Mammary epithelial cell (primary cell): ENCODE data around the gene TNN.

Source experiments
- EZH2 ChIP-seq: IDR thresholded peaks from 2 replicates; pipeline ENCODE4 v1.6.1; 2012; ENCODE audit warnings: low read length, inconsistent platforms, borderline replicate concordance
- TF ChIP-seq, protein P1 (sequence below), 2 donors: IDR thresholded peaks in 1 of 2; conservative IDR thresholded peaks in 1 of 2; 2 replicates each; pipeline ENCODE4 v1.5.1; 2011 to 2012; ENCODE audit warnings: inconsistent platforms in 2 of 2, low read length in 2 of 2, mild to moderate bottlenecking in 2 of 2, control low read depth in 1 of 2, low read depth in 1 of 2; ENCODE audit not compliant: insufficient read depth in 1 of 2; ENCODE audit errors: extremely low read depth in 1 of 2

GRCh38 chr1:175073633-175074032, 6.0 kb downstream of the TNN start:
- TF ChIP-seq, protein P1, sequence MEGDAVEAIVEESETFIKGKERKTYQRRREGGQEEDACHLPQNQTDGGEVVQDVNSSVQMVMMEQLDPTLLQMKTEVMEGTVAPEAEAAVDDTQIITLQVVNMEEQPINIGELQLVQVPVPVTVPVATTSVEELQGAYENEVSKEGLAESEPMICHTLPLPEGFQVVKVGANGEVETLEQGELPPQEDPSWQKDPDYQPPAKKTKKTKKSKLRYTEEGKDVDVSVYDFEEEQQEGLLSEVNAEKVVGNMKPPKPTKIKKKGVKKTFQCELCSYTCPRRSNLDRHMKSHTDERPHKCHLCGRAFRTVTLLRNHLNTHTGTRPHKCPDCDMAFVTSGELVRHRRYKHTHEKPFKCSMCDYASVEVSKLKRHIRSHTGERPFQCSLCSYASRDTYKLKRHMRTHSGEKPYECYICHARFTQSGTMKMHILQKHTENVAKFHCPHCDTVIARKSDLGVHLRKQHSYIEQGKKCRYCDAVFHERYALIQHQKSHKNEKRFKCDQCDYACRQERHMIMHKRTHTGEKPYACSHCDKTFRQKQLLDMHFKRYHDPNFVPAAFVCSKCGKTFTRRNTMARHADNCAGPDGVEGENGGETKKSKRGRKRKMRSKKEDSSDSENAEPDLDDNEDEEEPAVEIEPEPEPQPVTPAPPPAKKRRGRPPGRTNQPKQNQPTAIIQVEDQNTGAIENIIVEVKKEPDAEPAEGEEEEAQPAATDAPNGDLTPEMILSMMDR (conservative IDR thresholded peaks at IDR 0.05 in 1 of 2, IDR thresholded peaks at IDR 0.05 in 1 of 2; ENCODE audit: extremely low read depth in 1 of 2, insufficient read depth in 1 of 2, low read depth in 1 of 2, low read length in 2 of 2), result no peak
- no peak for TF ChIP-seq EZH2
